GM12873 (cell line): ENCODE results near the gene PC.
A peak's percentile ranks its signal among the peaks of the same experiment; 100 is the strongest.

Experiments used
- CTCF ChIP-seq: IDR thresholded peaks from 2 replicates; pipeline ENCODE4 v1.5.1; 2012; ENCODE audit warnings: low read depth, mild to moderate bottlenecking, moderate library complexity, low read length, control low read depth; ENCODE audit not compliant: insufficient read depth; ENCODE audit errors: missing control alignments

The PC gene

DNA sequence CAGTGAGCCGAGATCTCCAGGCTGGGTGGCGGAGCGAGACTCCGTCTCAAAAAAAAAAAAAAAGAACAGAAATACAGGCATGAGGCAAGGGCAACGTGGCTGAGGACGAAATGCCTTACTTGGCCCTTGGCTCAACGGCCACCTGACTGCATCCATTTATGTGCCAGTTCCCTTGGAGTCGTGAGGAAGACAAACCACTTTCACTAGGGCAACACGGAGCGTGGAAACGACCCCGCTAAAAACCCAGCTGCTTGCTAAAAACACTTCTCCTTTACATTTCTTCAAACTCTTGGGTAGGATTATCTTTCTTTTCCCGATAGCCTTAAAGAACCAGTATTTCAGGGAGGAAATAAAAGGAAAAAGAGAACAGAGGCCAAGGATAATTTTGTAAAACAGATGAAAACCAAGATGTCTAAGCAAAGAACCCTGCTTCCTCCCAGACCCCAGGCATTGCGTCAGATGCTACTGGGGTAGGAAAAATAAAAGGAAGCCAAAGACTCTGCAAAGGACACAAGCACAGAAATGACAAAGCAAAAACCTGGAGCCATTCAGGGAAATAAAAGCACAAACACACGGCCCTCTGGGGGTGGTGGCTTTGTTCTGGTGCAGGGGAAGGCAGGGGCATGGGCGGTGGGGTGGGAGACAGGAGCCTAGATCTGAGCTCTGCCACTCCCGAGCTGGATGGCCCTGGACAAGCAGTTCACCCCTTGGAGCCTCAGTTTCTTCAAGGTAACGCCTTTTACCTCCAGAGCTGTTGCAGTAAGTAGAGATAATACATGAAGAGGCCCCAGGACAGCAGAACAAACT, 37.0 kb downstream of the PC start:
- TF ChIP-seq CTCF = no peak

- TF ChIP-seq CTCF = no peak
These were observed 38.3 kb downstream of the PC start for GRCh38 chr11:66919923-66920322.

GRCh38 chr11:66918741-66919140, 39.4 kb downstream of the PC start:
- TF ChIP-seq CTCF = no peak

GRCh38 chr11:66915866-66916265, 42.3 kb downstream of the PC start:
- no peak for TF ChIP-seq CTCF

- peak; percentile 8 for TF ChIP-seq CTCF
These were observed 42.9 kb downstream of the PC start for GRCh38 chr11:66915046-66915832.

GRCh38 chr11:66914505-66914904, 43.7 kb downstream of the PC start:
- no peak for TF ChIP-seq CTCF

- TF ChIP-seq CTCF = no peak
These were observed 45.3 kb downstream of the PC start for GRCh38 chr11:66912911-66913310.
